Omental fat pad (tissue), 4 donors: ENCODE data around the gene ZNF684. TPM values are rescaled to one million over a fixed set of nuclear protein-coding genes. Genes with fewer than 3 reads are reported as not detected.
"Not testable (repeated sequence)": the region's sequence is repeated elsewhere in the genome, so short reads cannot be mapped to it uniquely, and the experiment has no call there.

Experiments used
- ATAC-seq: fragments of 150-250 bp; one replicate; pipeline ENCODE4 v1.9.1; 2016; ENCODE audit warnings: mild to moderate bottlenecking, moderate library complexity; ENCODE audit not compliant: low FRiP score
- DNase-seq: peaks from one replicate; pipeline ENCODE4 v3.0.0-alpha.2; 2019; ENCODE audit warnings: low spot score
- total RNA-seq, 4 donors: library from RNA; depleted of rRNA; stranded (reverse); fragments of >200 nt; gene quantifications; one replicate each; pipeline ENCODE4 v1.1.0, GENCODE V29; 2016
- TF ChIP-seq, protein P1 (sequence below), 3 donors: fragments of 450-650 bp; IDR thresholded peaks; one replicate each; pipeline ENCODE4 v1.5.1; 2016 to 2017; ENCODE audit warnings: antibody characterized with exemption in 3 of 3, mild to moderate bottlenecking in 3 of 3, moderate library complexity in 2 of 3

The ZNF684 gene
- total RNA-seq = 1 to 10 TPM; 2.0 to 4.9 (median 3.0) TPM

DNA sequence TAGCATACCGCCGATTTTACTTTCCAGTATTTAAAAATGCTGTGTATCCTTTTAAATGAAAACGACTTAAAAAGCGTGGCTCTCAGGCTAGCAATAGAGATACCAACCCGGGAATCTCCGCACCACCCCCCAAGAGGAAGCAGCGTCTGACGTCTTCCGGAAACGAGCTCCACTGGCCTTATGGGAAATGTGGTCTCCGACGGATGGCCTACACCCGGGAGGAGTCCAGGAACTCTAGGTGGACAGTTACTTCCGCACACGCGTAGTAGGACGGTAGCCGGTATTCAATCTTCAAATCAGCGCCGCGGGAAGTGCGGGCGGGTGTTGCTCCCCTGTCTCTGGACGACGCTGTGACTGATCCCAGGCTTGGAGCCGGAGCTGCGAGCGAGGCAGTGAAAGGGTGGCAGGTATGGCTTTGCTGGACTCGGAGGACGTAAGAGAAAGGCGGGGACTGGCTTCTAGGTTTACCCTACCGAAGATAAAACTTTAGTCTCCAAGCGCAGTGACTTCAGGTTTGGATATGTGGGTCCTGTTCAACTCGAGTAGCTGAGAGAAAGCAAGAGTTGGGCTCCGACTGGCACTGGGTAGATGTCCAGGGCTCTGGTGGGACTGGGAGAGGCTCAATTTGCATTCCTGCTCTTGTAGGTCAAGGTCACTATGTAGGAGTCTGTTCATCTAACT, at the start of gene ZNF684:
ZNF684 (plus strand) TSS at position 257 of the 681 bp plus-strand sequence. CDS start 1,530 bp downstream, outside the sequence.
- TF ChIP-seq, protein P1, sequence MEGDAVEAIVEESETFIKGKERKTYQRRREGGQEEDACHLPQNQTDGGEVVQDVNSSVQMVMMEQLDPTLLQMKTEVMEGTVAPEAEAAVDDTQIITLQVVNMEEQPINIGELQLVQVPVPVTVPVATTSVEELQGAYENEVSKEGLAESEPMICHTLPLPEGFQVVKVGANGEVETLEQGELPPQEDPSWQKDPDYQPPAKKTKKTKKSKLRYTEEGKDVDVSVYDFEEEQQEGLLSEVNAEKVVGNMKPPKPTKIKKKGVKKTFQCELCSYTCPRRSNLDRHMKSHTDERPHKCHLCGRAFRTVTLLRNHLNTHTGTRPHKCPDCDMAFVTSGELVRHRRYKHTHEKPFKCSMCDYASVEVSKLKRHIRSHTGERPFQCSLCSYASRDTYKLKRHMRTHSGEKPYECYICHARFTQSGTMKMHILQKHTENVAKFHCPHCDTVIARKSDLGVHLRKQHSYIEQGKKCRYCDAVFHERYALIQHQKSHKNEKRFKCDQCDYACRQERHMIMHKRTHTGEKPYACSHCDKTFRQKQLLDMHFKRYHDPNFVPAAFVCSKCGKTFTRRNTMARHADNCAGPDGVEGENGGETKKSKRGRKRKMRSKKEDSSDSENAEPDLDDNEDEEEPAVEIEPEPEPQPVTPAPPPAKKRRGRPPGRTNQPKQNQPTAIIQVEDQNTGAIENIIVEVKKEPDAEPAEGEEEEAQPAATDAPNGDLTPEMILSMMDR (IDR thresholded peaks at IDR 0.05) = no peak
- ATAC-seq (peak; percentile 98), DNase-seq (peak; percentile 55)

DNA sequence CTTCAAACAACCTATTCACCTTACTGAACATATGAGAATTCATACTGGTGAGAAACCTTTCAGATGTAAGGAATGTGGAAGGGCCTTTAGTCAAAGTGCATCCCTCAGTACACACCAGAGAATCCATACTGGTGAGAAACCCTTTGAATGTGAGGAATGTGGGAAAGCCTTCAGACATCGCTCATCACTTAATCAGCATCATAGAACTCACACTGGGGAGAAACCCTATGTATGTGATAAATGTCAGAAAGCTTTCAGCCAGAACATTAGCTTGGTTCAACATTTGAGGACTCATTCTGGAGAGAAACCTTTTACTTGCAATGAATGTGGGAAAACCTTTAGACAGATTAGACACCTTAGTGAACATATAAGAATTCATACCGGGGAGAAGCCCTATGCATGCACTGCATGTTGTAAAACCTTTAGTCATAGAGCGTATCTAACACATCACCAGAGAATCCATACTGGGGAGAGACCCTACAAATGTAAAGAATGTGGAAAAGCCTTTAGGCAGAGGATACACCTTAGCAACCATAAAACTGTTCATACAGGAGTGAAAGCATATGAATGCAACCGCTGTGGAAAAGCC, 36.0 kb upstream of the ZNF684 start:
- DNase-seq (no peak), ATAC-seq (no peak)
- TF ChIP-seq, protein P1 (IDR thresholded peaks at IDR 0.05) = no peak

DNA sequence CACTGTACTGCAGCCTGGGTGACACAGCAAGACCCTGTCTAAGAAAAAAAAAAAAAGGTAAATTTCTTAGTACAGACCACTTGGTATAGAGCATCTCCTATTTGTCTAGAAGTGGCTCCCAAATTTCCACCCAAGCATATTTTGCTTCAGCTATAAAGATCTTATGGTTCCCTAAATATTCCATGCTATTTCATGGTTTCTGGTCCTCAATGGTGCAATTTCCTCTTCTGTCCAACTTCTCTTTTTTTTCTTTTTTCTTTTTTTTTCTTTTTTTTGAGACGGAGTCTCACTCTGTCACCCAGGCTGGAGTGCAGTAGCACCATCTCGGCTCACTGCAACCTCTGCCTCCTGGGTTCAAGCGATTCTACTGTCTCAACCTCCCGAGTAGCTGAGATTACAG, 28.8 kb upstream of the ZNF684 start:
- not testable (repeated sequence) for ATAC-seq, DNase-seq

DNA sequence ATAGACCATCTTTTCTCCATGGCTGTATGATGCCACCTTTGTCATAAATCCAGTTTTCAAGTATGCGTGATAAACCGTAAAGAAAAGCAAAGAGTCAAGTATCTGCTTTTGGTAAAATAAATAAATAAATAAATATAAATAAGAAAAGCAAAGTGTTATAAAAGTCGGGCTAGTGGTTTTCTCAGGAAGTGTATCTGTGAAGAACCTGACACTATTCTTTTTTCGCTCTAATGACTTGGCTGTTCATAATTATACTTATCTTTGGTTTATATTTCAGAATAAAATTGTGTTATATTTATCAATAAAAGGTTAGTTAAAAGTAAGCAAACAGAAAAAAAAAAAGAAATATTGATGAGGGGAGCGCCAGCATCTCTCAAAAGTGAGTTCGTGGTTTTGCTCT, 23.5 kb upstream of the ZNF684 start:
- no peak for ATAC-seq
- TF ChIP-seq, protein P1 (IDR thresholded peaks at IDR 0.05) = no peak

DNA sequence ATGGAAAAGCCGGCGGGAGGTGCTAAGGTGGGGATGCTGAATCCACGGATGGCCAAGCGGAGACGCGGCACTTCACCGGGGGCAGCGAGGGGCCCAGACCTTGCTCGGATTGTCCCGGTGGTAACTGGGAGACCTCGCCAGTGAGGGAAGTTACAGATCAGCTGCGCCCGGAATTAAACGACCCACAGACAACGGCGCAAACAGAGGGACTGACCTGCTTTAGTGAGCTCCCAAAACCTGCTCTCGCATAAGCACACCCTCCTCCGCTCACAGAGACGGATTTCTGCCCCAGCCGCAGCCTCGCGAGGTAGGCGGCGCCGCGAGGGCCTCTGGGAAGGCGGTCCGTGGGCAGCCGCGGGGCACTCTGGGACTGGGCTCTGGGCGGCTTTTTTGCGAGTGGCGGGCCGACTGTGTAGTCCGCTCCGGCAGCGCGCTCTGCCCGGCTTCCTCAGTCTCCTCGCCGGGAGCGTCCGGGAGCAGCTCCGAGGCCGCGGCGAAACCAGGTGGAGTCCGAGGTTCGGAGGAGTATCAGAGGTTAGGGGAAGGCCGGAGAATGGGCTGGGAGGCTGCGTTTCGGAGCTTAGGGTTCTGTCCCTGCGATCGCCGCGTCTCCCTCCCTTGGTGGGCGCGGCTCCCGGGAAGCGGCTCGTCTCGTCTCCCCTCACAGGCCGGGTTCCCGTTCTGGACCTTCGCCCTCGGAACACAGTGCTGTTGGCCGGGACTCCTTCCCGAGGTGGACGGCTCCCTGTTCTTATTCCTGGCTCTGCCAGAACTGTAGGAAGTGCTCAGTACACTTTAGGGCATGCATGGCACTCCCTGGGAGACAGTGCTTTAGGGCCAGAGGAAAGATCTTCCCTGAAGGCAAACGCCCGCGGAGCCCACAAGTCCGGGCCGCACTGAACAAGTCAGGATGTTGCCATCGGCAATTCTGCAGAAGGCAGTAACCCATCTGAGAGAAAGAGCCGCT, 22.8 kb upstream of the ZNF684 start, which contains the start of gene EXO5:
EXO5 (plus strand) TSS at position 393 of the 967 bp plus-strand sequence. CDS start 5,778 bp downstream, outside the sequence.
- DNase-seq = peak; percentile 45
- TF ChIP-seq, protein P1 (IDR thresholded peaks at IDR 0.05) = no peak
- peak; percentile 98 for ATAC-seq

More for the DNA sequence above, 23.5 kb upstream of the ZNF684 start:
- no peak for DNase-seq

DNA sequence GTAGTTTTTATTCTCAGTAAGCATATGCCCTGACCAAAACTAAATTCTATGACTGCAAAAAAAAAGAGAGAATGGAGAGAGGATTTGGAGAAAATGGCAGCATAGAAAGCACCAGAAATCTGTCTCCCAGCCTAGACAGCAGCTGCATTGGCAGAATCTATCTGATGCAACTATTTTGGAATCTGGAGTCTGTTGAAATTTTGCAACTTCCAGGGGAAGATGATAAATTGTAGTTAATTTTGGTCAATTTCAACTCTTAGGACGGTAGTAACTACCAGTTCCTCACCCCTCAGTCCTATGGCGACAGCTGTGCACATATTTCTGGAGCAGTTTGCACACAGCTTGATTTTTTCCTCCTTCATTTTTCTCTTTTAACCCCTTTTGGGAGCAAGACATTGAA, 11.9 kb upstream of the ZNF684 start:
- ATAC-seq (no peak), DNase-seq (no peak)
- TF ChIP-seq, protein P1 (IDR thresholded peaks at IDR 0.05) = no peak
